Ovary (tissue), 9 donors: ENCODE data around the gene RELL1. TPM values are rescaled to one million over a fixed set of nuclear protein-coding genes. Genes with fewer than 3 reads are reported as not detected.

Source experiments
- DNase-seq, 5 donors: peaks; one replicate each; pipeline ENCODE4 v3.0.0-alpha.2; 2019 to 2020
- H3K27ac ChIP-seq, 2 donors: fragments of 200-600 bp; one replicate each; pipeline versions ENCODE4 v1.5.1 to v1.8.0; 2019 to 2022
- H3K27me3 ChIP-seq: fragments of 200-600 bp; one replicate; pipeline ENCODE4 v1.8.0; 2022
- H3K36me3 ChIP-seq: fragments of 200-600 bp; sonication (generic); one replicate; pipeline ENCODE4 v1.5.1; 2019
- H3K4me1 ChIP-seq: one replicate; pipeline ENCODE4 v1.8.1; 2013; ENCODE audit warnings: mild to moderate bottlenecking, moderate library complexity; ENCODE audit not compliant: insufficient read depth
- H3K4me3 ChIP-seq: fragments of 200-600 bp; sonication (generic); one replicate; pipeline ENCODE4 v1.5.1; 2017
- H3K9me3 ChIP-seq, 2 donors: fragments of 200-600 bp in 1 of 2; sonication (generic) in 1 of 2; one replicate each; pipeline versions ENCODE4 v1.5.1 to v1.8.1; 2013 to 2019; ENCODE audit warnings: mild to moderate bottlenecking in 1 of 2, moderate library complexity in 1 of 2
- CTCF ChIP-seq, 3 donors: fragments of 450-650 bp in 2 of 3; fragments of 200-600 bp in 1 of 3; IDR thresholded peaks; one replicate each; pipeline versions ENCODE4 v1.5.1 to v1.8.0; 2016 to 2022; ENCODE audit warnings: antibody characterized with exemption in 3 of 3, mild to moderate bottlenecking in 1 of 3
- EP300 ChIP-seq: sonication (generic); formaldehyde crosslinking; IDR thresholded peaks from one replicate; pipeline ENCODE4 v1.6.1; 2017; ENCODE audit warnings: antibody characterized with exemption
- POLR2A ChIP-seq: fragments of 450-650 bp; IDR thresholded peaks from one replicate; pipeline ENCODE4 v1.6.1; 2017; ENCODE audit warnings: antibody characterized with exemption, mild to moderate bottlenecking, moderate library complexity
- WGBS, 3 donors: extraction: QIAGEN DNeasy Blood & Tissue Kit in 1 of 3; methylation state at CpG; one replicate each; pipeline versions ENCODE4 v1.1.5 to v1.1.7; 2013 to 2017; 5-methylcytosine and 5-hydroxymethylcytosine counted together
- intact Hi-C, 4 donors: fragments of 100-400 bp; cut with DNase I; formaldehyde crosslinking; loops; one replicate each; pipeline versions ENCODE4 v1.11.0 to v1.15.1; 2022 to 2023
- polyA plus RNA-seq, 2 donors: library from polyadenylated mRNA; stranded (reverse); fragments of 200-250 nt in 1 of 2; fragments of 350-450 nt in 1 of 2; fragmentation: Illumina TruSeq in 1 of 2; extraction: RNeasy Lipid Tissue Mini Kit (QIAGEN cat#74804) in 1 of 2; gene quantifications; one replicate each; pipeline ENCODE4 v1.2.3, GENCODE V29; 2013 to 2014
- total RNA-seq, 7 donors: library from RNA; depleted of rRNA in 2 of 7; stranded (reverse); fragments of >200 nt in 2 of 7; fragmentation: NEBNext Ultra II Directional in 3 of 7; extraction: Animal tissue kit (Norgen Biotek cat#: 25700) in 3 of 7; gene quantifications; one replicate each; pipeline versions ENCODE4 v1.1.0 to v1.2.4, GENCODE V29; 2016 to 2023
- donor health status: DM: no; HTN: no; CAD: no; lungs with moderate emphysema.
- donor health status: DM: no; HTN: no; CAD: no.
- donor health status: Bipolar disorder and iron deficiency.
- donor health status: DM: yes; HTN: yes; CAD: no.
- donor health status: DM: no; HTN: no; CAD: no.
- donor health status: DM: yes; HTN: yes; CAD: no.

The RELL1 gene
- total and polyA plus RNA-seq, 9 donors = 4.1 to 31.4 (median 24.0) TPM

GRCh38 chr4:37726666-37727065 is 40.5 kb upstream of the RELL1 start:
- DNase-seq = no peak
- TF ChIP-seq CTCF (IDR thresholded peaks at IDR 0.05) (no peak), POLR2A (no peak), EP300 (no peak)
- Histone ChIP-seq H3K27ac (no peak overlapping the region), H3K36me3 (no peaks in the 10 kb centered on the region), H3K27me3 (no peaks in the 10 kb centered on the region), H3K4me1 (no peaks in the 10 kb centered on the region), H3K9me3 (no peaks in the 10 kb centered on the region), H3K4me3 (no peak overlapping the region)
- intact Hi-C loops = no loop called here
- 92 to 95% (median 93%) methylated on average over 4 of the region's 4 CpGs for WGBS, 3 donors

- 73 to 91% (median 91%) methylated on average over 7 of the region's 7 CpGs for WGBS, 3 donors
These were observed 39.5 kb upstream of the RELL1 start for GRCh38 chr4:37725718-37726117.

GRCh38 chr4:37723067-37723466 is 36.9 kb upstream of the RELL1 start:
- Histone ChIP-seq H3K4me3 (no peak overlapping the region), H3K27me3 (no peaks in the 10 kb centered on the region), H3K9me3 (no peaks in the 10 kb centered on the region), H3K4me1 (no peaks in the 10 kb centered on the region), H3K36me3 (no peaks in the 10 kb centered on the region), H3K27ac (no peak overlapping the region)
- no peak for TF ChIP-seq CTCF (IDR thresholded peaks at IDR 0.05)
- no peak for TF ChIP-seq POLR2A
- no peak for TF ChIP-seq EP300
- no peak for DNase-seq
- intact Hi-C loops = no loop called here
- 93 to 98% (median 94%) methylated on average over 1 of the region's 1 CpG for WGBS, 3 donors

More at GRCh38 chr4:37725718-37726117, 39.5 kb upstream of the RELL1 start:
- TF ChIP-seq CTCF (IDR thresholded peaks at IDR 0.05) = no peak
- Histone ChIP-seq H3K36me3 (no peaks in the 10 kb centered on the region), H3K27ac (no peak overlapping the region), H3K4me1 (no peaks in the 10 kb centered on the region), H3K9me3 (no peaks in the 10 kb centered on the region), H3K27me3 (no peaks in the 10 kb centered on the region), H3K4me3 (no peak overlapping the region)
- DNase-seq = no peak
- intact Hi-C loops = no loop called here

GRCh38 chr4:37721995-37722638 is 35.9 kb upstream of the RELL1 start:
- TF ChIP-seq CTCF (IDR thresholded peaks at IDR 0.05) (no peak), EP300 (no peak), POLR2A (no peak)
- intact Hi-C loops = no loop called here
- WGBS, 3 donors = 78 to 87% (median 84%) methylated on average over 4 of the region's 4 CpGs
- Histone ChIP-seq H3K4me1 (no peaks in the 10 kb centered on the region), H3K27me3 (no peaks in the 10 kb centered on the region), H3K36me3 (no peaks in the 10 kb centered on the region), H3K9me3 (no peaks in the 10 kb centered on the region), H3K4me3 (no peak overlapping the region), H3K27ac (no peak overlapping the region)
- no peak for DNase-seq
